OCI-M2 (cell line): Measurements from ENCODE around the gene TM7SF3.

Experiments used
- DNase-seq: peaks from one replicate; lab custom pipeline; 2025; ENCODE audit not compliant: unreplicated experiment; lab: John Stamatoyannopoulos, UW

TM7SF3 gene

DNA sequence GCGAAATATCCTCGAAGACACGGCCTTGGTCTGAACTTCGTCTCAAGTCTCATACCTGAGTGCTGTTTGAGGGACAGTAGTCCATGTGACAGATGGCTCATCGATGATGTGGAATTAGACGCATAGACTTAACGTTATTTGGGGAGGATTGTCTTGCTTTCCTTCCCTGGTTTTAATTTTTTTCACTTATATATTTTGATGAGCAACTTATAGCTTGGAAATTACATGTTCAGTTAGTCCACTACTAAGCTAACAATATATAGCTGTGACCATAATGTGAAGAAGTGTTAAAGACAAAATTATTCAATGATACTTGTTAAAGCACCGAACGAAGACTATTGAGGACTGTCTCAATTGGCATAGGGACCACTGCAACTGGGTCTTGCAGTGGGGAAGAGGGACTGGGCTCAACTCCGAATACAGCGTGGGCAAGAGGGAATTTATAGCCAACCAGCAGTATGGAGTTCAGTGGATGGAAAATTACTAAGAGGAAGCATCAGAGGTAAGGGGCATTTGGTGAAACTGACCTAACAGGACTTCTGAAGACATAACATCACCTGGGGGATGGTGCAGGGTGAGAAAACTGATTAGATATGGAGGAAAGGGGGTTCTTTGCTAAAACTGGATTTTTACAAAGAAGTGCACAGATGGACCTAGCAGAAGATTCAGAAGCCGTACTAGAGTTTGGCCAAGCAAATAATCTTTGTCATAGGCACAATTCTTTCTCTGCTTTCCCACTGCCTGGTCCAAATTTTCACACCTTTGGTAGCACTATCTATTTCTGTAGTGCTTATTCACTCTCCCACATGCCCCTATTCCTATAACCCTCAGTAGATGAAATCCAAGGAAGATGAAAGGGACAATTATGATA lies 910 bp upstream of the TM7SF3 start:
- no peak for DNase-seq

DNA sequence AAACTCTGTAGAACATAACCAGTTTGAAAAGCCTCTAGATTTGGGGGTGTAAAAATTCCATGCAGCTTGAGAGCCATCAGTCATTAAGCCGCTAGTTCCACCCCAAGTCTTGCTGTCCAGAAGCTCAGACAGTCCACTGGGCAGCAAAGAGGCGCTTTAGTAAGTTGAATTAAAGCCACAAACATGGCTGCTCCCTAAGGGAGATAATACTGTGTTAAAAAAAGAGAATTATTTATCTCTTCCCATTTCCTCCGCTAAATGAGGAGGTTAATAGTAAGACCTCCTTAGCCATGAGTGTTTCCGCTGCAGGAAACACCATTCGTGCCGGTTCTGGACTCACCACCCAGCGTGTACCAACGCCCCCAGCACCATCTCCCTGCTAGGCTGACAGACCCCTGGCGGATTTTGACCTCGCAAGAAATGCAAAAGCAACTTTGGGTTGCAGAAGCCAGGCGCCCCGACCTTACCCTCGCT lies 536 bp downstream of the TM7SF3 start:
- no peak for DNase-seq

GRCh38 chr12:27012982-27013255 lies 1.3 kb downstream of the TM7SF3 start:
- no peak for DNase-seq

- DNase-seq, result no peak
Observed at GRCh38 chr12:27012239-27012981, 1.8 kb downstream of the TM7SF3 start.

GRCh38 chr12:27009881-27010301 lies 4.3 kb downstream of the TM7SF3 start:
- no peak for DNase-seq

GRCh38 chr12:27008081-27008480 lies 6.1 kb downstream of the TM7SF3 start:
- DNase-seq, result no peak

DNA sequence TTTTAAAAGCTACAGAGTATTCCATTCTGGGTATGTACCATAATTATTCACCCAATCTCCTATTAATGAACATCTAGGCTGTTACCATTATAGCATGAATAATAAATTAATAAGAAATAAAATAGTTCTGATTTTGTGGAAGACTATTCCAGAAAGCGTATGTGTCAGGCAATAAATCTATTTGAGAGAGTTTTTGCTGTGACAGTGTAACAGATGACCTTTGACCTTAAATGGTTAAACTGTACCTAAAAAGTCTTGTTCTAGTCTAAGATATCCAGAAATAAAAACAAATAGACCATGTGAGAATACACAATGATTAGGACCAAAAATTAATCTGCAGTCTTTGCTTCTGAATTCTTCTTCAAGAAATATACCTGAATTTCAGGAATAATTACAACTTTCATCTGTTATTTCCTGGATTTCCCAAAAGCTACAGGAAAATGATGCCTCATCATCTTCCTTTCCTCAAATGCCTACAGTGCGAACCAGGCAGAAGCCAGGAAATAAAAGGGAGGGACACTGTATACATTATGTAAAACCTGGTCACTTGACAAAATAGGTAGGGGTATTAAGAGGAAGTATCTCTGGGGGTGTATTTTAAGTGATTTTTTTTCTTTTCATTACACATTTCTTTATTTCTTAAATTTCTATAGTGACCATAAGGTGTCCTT lies 7.3 kb downstream of the TM7SF3 start:
- DNase-seq, result no peak

- no peak for DNase-seq
Observed at GRCh38 chr12:27005495-27005894, 8.7 kb downstream of the TM7SF3 start.

- DNase-seq, result no peak
Observed at GRCh38 chr12:27003421-27004381, 10.5 kb downstream of the TM7SF3 start.

DNA sequence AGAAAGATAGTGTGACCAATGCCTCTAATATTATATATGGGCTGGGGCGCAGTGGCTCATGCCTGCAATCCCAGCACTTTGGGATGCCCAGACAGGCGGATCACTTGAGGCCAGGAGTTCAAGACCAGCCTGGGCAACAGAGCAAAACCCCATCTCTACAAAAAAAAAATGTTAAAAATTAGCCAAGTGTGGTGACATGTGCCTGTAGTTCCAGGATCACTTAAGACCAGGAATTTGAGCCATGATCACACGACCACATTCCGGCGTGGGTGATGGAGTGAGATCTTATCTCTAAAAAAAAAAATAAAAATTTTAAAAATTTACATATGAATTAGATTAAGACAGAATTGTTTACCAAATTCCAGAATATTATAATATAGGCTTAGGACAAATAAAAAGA lies 12.0 kb downstream of the TM7SF3 start:
- no peak for DNase-seq

DNA sequence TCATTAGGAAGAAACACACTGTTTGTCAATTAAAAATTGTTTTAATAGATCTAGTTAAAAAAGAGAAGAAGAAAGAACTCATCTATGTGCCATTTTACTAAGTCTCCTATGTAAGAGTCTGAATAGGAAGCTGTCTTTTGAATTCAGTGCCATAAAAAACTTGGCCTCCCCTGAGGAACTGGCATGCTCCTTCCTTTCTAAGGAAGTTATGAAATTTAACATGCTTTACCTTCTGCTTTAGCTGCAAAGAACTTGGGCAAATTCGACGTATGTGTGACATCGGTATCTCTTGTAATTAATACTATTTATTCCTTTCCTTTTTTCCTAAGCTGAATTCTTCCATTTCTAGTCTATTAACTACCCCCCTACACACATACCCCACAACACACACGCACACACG lies 12.5 kb downstream of the TM7SF3 start:
- DNase-seq, result no peak

- DNase-seq, result no peak
Observed at GRCh38 chr12:27000961-27001360, 13.2 kb downstream of the TM7SF3 start.

GRCh38 chr12:26997003-26997402 lies 17.2 kb downstream of the TM7SF3 start:
- DNase-seq, result no peak

GRCh38 chr12:26995706-26996105 lies 18.5 kb downstream of the TM7SF3 start:
- no peak for DNase-seq

DNA sequence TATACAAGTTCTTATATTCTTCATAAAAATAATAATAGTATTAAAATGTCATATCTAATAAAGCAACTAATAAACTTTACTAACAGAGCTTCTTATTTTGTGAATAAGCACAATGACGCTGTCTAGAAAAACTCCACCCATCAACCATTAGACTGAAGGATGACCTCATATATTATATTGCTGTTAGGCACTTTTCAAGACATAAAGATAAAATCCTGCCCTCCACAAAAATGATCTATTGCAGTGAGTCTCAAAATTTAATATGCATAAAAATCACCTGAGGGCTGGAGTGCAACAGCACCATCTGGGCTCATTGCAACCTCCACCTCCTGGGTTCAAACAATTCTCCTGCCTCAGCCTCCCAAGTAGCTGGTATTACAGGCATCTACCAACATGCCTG lies 20.1 kb downstream of the TM7SF3 start:
- no peak for DNase-seq

DNA sequence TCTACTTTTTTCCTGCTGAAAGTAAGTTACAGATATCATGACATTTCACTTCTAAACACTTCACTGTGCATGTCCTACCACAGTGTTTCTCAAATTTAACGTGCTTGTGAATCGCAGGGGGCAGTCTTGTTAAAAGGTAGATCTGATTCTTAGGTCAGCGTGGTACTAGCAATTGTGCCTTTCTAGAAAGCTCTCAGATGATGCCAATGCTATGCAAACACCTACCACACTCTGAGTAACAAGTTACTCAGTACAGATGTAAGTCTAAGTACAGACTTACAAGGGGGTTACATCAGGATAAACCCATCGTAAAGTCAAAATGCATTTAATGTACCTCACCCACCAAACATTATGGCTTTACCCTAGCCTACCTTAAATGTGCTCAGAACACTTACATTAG lies 22.4 kb downstream of the TM7SF3 start:
- no peak for DNase-seq

DNA sequence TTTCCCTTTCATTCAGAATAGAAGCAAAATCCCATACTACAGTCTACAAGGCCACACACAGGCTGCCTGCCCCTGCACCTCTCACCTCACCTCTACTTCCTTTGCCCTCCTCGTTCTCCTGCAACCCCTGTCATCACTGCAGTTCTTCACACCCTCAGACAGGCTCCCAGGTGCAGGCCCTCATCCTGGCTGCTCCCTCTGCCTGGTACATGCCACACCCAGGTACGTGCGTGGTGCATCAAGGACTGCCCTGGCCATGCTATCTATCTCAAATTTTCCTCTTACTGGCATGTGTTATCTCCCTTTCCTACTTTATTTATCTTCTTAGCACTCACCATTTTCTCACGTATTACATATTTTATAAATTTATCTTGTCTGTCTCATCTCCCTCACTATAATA lies 24.3 kb downstream of the TM7SF3 start:
- DNase-seq, result no peak

- DNase-seq, result no peak
Observed at GRCh38 chr12:26988703-26989102, 25.5 kb downstream of the TM7SF3 start.

DNA sequence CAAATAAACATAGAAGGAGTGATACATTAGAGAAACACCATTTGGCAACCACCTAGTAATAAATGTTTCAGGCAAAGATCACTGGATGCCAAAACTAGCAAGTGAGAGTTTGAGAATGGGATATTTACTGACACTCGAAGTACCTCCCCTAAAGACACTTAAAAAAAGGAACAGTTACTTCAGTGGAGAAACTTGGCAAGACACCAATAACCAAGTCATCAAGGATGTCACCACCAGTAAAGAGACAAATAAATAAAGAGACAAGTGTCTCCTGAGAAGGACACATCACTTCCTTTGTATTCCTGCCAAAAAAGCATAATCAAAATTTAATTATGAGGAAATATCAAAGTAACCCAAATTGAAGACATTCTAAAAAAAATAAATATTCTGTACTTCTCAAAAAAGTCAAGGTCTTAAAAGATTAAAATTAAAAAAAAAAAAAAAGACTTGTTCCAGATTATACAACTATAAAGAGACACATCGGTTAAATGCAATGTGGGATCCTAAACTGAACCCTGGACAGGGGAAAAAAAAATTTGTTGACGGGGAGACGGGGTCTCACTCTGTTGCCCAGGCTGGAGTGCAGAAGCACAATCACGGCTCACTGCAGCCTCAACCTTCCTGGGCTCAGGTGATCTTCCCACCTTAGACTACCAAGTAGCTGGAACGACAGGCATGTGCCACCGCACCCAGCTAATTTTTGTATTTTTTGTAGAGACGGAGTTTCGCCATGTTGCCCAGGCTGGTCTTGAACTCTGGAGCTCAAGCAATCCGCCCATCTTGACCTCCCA lies 26.4 kb downstream of the TM7SF3 start:
- DNase-seq, result no peak

- no peak for DNase-seq
Observed at GRCh38 chr12:26982866-26983265, 31.3 kb downstream of the TM7SF3 start.
